Ascending aorta (tissue), 2 donors: ENCODE data around the gene KIAA1191. TPM values are rescaled to one million over a fixed set of nuclear protein-coding genes. Genes with fewer than 3 reads are reported as not detected.

Experiments used
- DNase-seq, 2 donors: peaks; one replicate each; pipeline ENCODE4 v3.0.0-alpha.2; 2019; ENCODE audit warnings: low spot score in 2 of 2
- H3K27ac ChIP-seq, 2 donors: fragments of 200-600 bp; sonication (generic); one replicate each; pipeline ENCODE4 v1.5.1; 2016 to 2017; ENCODE audit warnings: mild to moderate bottlenecking in 1 of 2
- H3K27me3 ChIP-seq: fragments of 200-600 bp; sonication (generic); one replicate; pipeline ENCODE4 v1.5.1; 2017
- H3K36me3 ChIP-seq, 2 donors: fragments of 200-600 bp; sonication (generic); one replicate each; pipeline ENCODE4 v1.5.1; 2016
- H3K4me1 ChIP-seq, 2 donors: fragments of 200-600 bp; sonication (generic); one replicate each; pipeline ENCODE4 v1.5.1; 2016 to 2017; ENCODE audit warnings: mild to moderate bottlenecking in 1 of 2
- H3K4me3 ChIP-seq, 2 donors: fragments of 200-600 bp; sonication (generic); one replicate each; pipeline ENCODE4 v1.5.1; 2016 to 2017; ENCODE audit warnings: mild to moderate bottlenecking in 1 of 2
- H3K9me3 ChIP-seq, 2 donors: fragments of 200-600 bp; sonication (generic); one replicate each; pipeline ENCODE4 v1.5.1; 2016
- CTCF ChIP-seq, 3 experiments: fragments of 200-600 bp in 2 of 3; fragments of 450-650 bp in 1 of 3; sonication (generic) in 2 of 3; IDR thresholded peaks; one replicate each; pipeline ENCODE4 v1.5.1; 2016 to 2019; ENCODE audit warnings: antibody characterized with exemption in 3 of 3, mild to moderate bottlenecking in 1 of 3, moderate library complexity in 1 of 3
- intact Hi-C: fragments of 100-400 bp; cut with DNase I; formaldehyde crosslinking; loops from one replicate; pipeline ENCODE4 v1.15.1; 2023
- total RNA-seq: library from RNA; depleted of rRNA; stranded (reverse); fragments of >200 nt; gene quantifications from one replicate; pipeline ENCODE4 v1.1.0, GENCODE V29; 2016

KIAA1191 gene
- total RNA-seq, 1 donor from 2014 or later = 56.2 TPM

GRCh38 chr5:176383961-176384360, 22.4 kb upstream of the KIAA1191 start:
- peaks cover 21 to 39% of the 10 kb centered on the region in 2 donors for H3K36me3 ChIP-seq
- intact Hi-C loops = loop anchor here (10.0 kb wide), 2 partner anchors 261 to 621 kb away; partner anchors contain the start of genes TSPAN17 and UIMC1
- TF ChIP-seq CTCF (IDR thresholded peaks at IDR 0.05) = no peak
- H3K27me3 ChIP-seq = no peaks in the 10 kb centered on the region
- no peak overlapping the region for H3K4me3 ChIP-seq
- peaks cover 6 to 27% of the 10 kb centered on the region in 2 donors for H3K4me1 ChIP-seq
- H3K27ac ChIP-seq = no peak overlapping the region
- DNase-seq = no peak
- H3K9me3 ChIP-seq = no peaks in the 10 kb centered on the region

GRCh38 chr5:176383248-176383905, 21.8 kb upstream of the KIAA1191 start:
- no peak for DNase-seq
- Histone ChIP-seq H3K27me3 (no peaks in the 10 kb centered on the region), H3K36me3 (peaks cover 21 to 39% of the 10 kb centered on the region in 2 donors), H3K4me3 (no peak overlapping the region), H3K27ac (peak overlapping the region in 1 of 2 donors; percentile 87), H3K9me3 (no peaks in the 10 kb centered on the region), H3K4me1 (peaks cover 6 to 27% of the 10 kb centered on the region in 2 donors)
- intact Hi-C loops = loop anchor here (10.0 kb wide), 2 partner anchors 261 to 621 kb away; partner anchors contain the start of genes TSPAN17 and UIMC1
- TF ChIP-seq CTCF (IDR thresholded peaks at IDR 0.05) = no peak

GRCh38 chr5:176382721-176383120, 21.2 kb upstream of the KIAA1191 start:
- no peak for TF ChIP-seq CTCF (IDR thresholded peaks at IDR 0.05)
- intact Hi-C loops = loop anchor here (10.0 kb wide), 2 partner anchors 262 to 622 kb away; partner anchors contain the start of genes TSPAN17 and UIMC1
- Histone ChIP-seq H3K4me3 (no peak overlapping the region), H3K36me3 (peaks cover 21 to 39% of the 10 kb centered on the region in 2 donors), H3K27ac (peak overlapping the region in 1 of 2 donors; percentile 87), H3K9me3 (no peaks in the 10 kb centered on the region), H3K4me1 (peaks cover 4 to 25% of the 10 kb centered on the region in 2 donors), H3K27me3 (no peaks in the 10 kb centered on the region)
- DNase-seq = no peak

- Histone ChIP-seq H3K27me3 (no peaks in the 10 kb centered on the region), H3K4me1 (peaks cover 0 to 17% of the 10 kb centered on the region in 2 donors), H3K4me3 (no peak overlapping the region), H3K27ac (peak overlapping the region; percentile 66 to 87), H3K36me3 (peaks cover 21 to 39% of the 10 kb centered on the region in 2 donors), H3K9me3 (no peaks in the 10 kb centered on the region)
- DNase-seq = no peak
- no peak for TF ChIP-seq CTCF (IDR thresholded peaks at IDR 0.05)
- intact Hi-C loops = loop anchor here (10.0 kb wide), 2 partner anchors 263 to 623 kb away; partner anchors contain the start of genes TSPAN17 and UIMC1
Observed at GRCh38 chr5:176381979-176382378, 20.4 kb upstream of the KIAA1191 start.

GRCh38 chr5:176381423-176381822, 19.9 kb upstream of the KIAA1191 start:
- Histone ChIP-seq H3K4me3 (no peak overlapping the region), H3K4me1 (peaks cover 0 to 15% of the 10 kb centered on the region in 2 donors), H3K27me3 (no peaks in the 10 kb centered on the region), H3K9me3 (no peaks in the 10 kb centered on the region), H3K27ac (peak overlapping the region; percentile 66 to 87), H3K36me3 (peaks cover 21 to 39% of the 10 kb centered on the region in 2 donors)
- intact Hi-C loops = loop anchor here (10.0 kb wide), 2 partner anchors 263 to 623 kb away; partner anchors contain the start of genes TSPAN17 and UIMC1
- no peak for DNase-seq
- no peak for TF ChIP-seq CTCF (IDR thresholded peaks at IDR 0.05)
